ENCODE data around the gene ERC2.
"Not testable (repeated sequence)": the region's sequence is repeated elsewhere in the genome, so short reads cannot be mapped to it uniquely, and the experiment has no call there.

The ERC2 gene

DNA sequence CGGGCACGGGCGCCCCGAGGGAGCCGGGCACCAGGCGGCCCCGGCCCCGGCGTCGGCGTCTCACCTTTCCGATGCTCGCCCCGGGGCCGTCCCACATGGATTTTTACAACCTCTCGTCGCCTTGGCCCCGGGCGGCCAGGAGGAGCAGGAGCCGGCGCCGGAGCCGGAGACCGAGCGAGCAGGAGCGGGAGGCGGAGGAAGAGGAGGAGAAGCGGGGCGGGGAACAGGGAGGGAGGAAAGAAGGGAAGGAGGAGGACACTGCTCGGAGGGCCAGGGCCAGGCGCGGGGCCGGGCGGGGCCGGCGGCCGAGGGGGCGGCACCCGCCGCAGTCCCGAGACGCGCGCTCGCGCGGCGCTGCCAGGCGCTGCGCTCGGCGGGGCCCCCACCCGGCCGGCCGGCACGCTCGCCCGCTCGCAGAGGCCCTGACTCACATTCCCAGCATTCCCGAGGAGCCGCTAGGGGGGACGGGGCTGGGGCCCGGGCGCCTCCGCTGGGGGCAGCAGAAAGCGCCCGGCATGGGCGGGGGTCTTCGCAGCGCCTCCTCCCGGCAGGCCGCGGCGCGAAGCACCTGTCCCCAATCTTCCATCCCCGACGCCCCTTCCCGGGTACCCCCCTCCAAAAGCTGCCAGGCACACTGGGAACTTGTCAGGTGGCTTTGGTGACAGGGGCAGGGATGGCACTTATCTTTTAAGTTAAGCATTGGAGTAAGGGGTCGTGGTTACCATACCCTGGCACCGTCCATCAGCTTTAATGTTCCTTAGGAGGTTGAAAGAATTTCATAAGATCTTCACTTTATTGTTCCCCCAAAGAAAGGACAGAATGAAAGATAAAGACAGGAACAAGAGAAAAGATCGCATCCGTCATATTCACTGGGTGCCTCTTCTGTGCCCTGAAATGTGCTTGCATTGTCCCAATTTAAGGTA lies at the start of gene ERC2:
TSS of gene ERC2 (minus strand) at position 284 of the 923 bp plus-strand sequence.
- Histone ChIP-seq H3K4me3 (ENCODE audit: low read length, poor library complexity, severe bottlenecking) (no peak within 1 kb of the TSS), H3K4me2 (ENCODE audit: low read depth, low read length, poor library complexity, severe bottlenecking) (no peak within 1 kb of the TSS), H3F3A (ENCODE audit: low read depth) (no peaks in the 10 kb centered on the region), H2AFZ (ENCODE audit: low read length) (no peak within 1 kb of the TSS), H3K9ac (ENCODE audit: low read depth, low read length, poor library complexity, severe bottlenecking) (no peak within 1 kb of the TSS), H3K27me3 (ENCODE audit: insufficient read depth, low read length, poor library complexity, severe bottlenecking) (no peaks in the 10 kb centered on the region), H3K79me2 (ENCODE audit: insufficient read depth, low read length) (no peaks in the 10 kb centered on the region), H3K9me2 (replicated peaks; ENCODE audit: low read depth, low read length) (no peaks in the 10 kb centered on the region; the same call in 1 of the 2 replicates), H3K4me1 (ENCODE audit: insufficient read depth, low read length, poor library complexity, severe bottlenecking) (no peaks in the 10 kb centered on the region), H3K36me3 (ENCODE audit: insufficient read depth, low read length) (no peaks in the 10 kb centered on the region), H3K9me3 (ENCODE audit: insufficient read depth, low read depth, low read length) (no peaks in the 10 kb centered on the region), H4K20me1 (ENCODE audit: insufficient read depth, low read length, poor library complexity, severe bottlenecking) (no peaks in the 10 kb centered on the region)
- TF ChIP-seq, protein P1, sequence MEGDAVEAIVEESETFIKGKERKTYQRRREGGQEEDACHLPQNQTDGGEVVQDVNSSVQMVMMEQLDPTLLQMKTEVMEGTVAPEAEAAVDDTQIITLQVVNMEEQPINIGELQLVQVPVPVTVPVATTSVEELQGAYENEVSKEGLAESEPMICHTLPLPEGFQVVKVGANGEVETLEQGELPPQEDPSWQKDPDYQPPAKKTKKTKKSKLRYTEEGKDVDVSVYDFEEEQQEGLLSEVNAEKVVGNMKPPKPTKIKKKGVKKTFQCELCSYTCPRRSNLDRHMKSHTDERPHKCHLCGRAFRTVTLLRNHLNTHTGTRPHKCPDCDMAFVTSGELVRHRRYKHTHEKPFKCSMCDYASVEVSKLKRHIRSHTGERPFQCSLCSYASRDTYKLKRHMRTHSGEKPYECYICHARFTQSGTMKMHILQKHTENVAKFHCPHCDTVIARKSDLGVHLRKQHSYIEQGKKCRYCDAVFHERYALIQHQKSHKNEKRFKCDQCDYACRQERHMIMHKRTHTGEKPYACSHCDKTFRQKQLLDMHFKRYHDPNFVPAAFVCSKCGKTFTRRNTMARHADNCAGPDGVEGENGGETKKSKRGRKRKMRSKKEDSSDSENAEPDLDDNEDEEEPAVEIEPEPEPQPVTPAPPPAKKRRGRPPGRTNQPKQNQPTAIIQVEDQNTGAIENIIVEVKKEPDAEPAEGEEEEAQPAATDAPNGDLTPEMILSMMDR (conservative IDR thresholded peaks at IDR 0.05; ENCODE audit: low read length) = no peak
- no peak for TF ChIP-seq EZH2phosphoT487 (IDR thresholded peaks at IDR 0.05; ENCODE audit: borderline replicate concordance)

DNA sequence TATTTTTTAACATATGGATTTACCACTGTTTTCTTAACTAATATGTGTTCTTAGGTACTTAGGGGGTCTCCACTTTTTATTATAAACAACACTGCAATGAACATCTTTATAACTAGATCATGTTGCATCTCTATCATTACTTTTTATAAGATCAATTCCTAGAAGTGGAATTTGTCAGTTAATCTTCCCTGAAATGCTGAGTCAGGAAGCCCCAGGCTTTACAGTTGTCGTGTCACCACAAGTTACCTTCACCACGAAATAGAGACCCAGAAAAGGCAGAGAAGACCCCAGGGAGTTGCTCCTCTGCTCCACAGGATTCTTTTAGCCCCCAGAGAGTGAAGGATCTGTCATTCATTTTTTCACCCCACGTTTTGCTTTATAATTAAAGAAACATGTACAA lies 34.5 kb upstream of the ERC2 start:
- Histone ChIP-seq H3K4me3 (ENCODE audit: low read length, poor library complexity, severe bottlenecking) (no peak overlapping the region), H3K4me2 (ENCODE audit: low read depth, low read length, poor library complexity, severe bottlenecking) (no peak overlapping the region), H3K9me2 (replicated peaks; ENCODE audit: low read depth, low read length) (no peaks in the 10 kb centered on the region), H2AFZ (ENCODE audit: low read length) (no peak overlapping the region), H4K20me1 (ENCODE audit: insufficient read depth, low read length, poor library complexity, severe bottlenecking) (no peaks in the 10 kb centered on the region), H3K79me2 (ENCODE audit: insufficient read depth, low read length) (no peaks in the 10 kb centered on the region), H3K27me3 (ENCODE audit: insufficient read depth, low read length, poor library complexity, severe bottlenecking) (no peaks in the 10 kb centered on the region), H3K9me3 (ENCODE audit: insufficient read depth, low read depth, low read length) (no peaks in the 10 kb centered on the region), H3K36me3 (ENCODE audit: insufficient read depth, low read length) (no peaks in the 10 kb centered on the region), H3K4me1 (ENCODE audit: insufficient read depth, low read length, poor library complexity, severe bottlenecking) (no peaks in the 10 kb centered on the region), H3F3A (ENCODE audit: low read depth) (no peaks in the 10 kb centered on the region), H3K9ac (ENCODE audit: low read depth, low read length, poor library complexity, severe bottlenecking) (no peak overlapping the region)
- no peak for TF ChIP-seq EZH2phosphoT487 (IDR thresholded peaks at IDR 0.05; ENCODE audit: borderline replicate concordance)
- TF ChIP-seq, protein P1 (conservative IDR thresholded peaks at IDR 0.05; ENCODE audit: low read length) = no peak

DNA sequence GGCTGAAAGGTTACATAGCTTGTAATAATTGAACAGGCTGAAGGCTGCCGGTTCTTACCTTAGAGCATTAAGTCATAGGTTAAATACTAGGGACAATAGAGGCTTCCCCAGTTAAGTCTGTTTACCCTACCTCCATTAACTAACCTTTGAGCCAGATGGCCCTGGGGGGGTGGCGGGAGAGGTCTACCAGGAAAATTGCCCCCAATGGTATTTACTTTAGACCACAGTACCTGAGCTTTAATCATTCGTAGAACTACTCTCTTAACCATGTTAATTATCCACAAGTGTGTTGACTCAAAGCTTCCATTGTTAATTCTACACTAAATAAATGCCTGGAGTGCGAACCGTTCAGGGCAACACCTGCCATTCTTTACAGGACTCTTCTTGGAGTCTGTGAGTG lies 28.1 kb upstream of the ERC2 start:
- H3K4me1 ChIP-seq (ENCODE audit: insufficient read depth, low read length, poor library complexity, severe bottlenecking); H3K79me2 ChIP-seq (ENCODE audit: insufficient read depth, low read length); H3K4me2 ChIP-seq (ENCODE audit: low read depth, low read length, poor library complexity, severe bottlenecking); H3K9ac ChIP-seq (ENCODE audit: low read depth, low read length, poor library complexity, severe bottlenecking); H3F3A ChIP-seq (ENCODE audit: low read depth); H3K9me2 ChIP-seq (replicated peaks; ENCODE audit: low read depth, low read length); H3K4me3 ChIP-seq (ENCODE audit: low read length, poor library complexity, severe bottlenecking); H2AFZ ChIP-seq (ENCODE audit: low read length); H3K9me3 ChIP-seq (ENCODE audit: insufficient read depth, low read depth, low read length); H4K20me1 ChIP-seq (ENCODE audit: insufficient read depth, low read length, poor library complexity, severe bottlenecking); H3K36me3 ChIP-seq (ENCODE audit: insufficient read depth, low read length); H3K27me3 ChIP-seq (ENCODE audit: insufficient read depth, low read length, poor library complexity, severe bottlenecking): not testable (repeated sequence)
